Measurements from ENCODE around the gene TFCP2L1.

Gene TFCP2L1

GRCh38 chr2:121246704-121247255 lies 38.2 kb downstream of the TFCP2L1 start:
- Histone ChIP-seq H3K9ac (ENCODE audit: low read length) (no peak overlapping the region), H3K9me3 (ENCODE audit: insufficient read depth, low read length) (no peaks in the 10 kb centered on the region), H3K27ac (ENCODE audit: low read depth, low read length) (no peak overlapping the region), H2AFZ (ENCODE audit: low read depth, low read length, severe bottlenecking) (no peak overlapping the region), H3F3A (ENCODE audit: insufficient read depth) (no peaks in the 10 kb centered on the region), H3K27me3 (ENCODE audit: low read length) (no peaks in the 10 kb centered on the region), H3K79me2 (ENCODE audit: insufficient read depth, low read length) (no peaks in the 10 kb centered on the region), H3K4me2 (ENCODE audit: low read depth, low read length, poor library complexity, severe bottlenecking) (no peak overlapping the region), H4K20me1 (ENCODE audit: low read depth, low read length) (no peaks in the 10 kb centered on the region), H3K36me3 (ENCODE audit: low read length) (no peaks in the 10 kb centered on the region), H3K9me2 (replicated peaks; ENCODE audit: insufficient read depth, low read length) (no peaks in the 10 kb centered on the region), H3K4me3 (ENCODE audit: insufficient read depth, low read length, poor library complexity, severe bottlenecking) (no peak overlapping the region)
- TF ChIP-seq EZH2phosphoT487 (conservative IDR thresholded peaks at IDR 0.05; ENCODE audit: low read length) (no peak), CTCF (IDR thresholded peaks at IDR 0.05; ENCODE audit: insufficient read depth, low read length, poor library complexity, severe bottlenecking) (no peak)

- Histone ChIP-seq H2AFZ (ENCODE audit: low read depth, low read length, severe bottlenecking) (no peak overlapping the region), H4K20me1 (ENCODE audit: low read depth, low read length) (no peaks in the 10 kb centered on the region), H3K9me2 (replicated peaks; ENCODE audit: insufficient read depth, low read length) (no peaks in the 10 kb centered on the region), H3K27ac (ENCODE audit: low read depth, low read length) (no peak overlapping the region), H3K9me3 (ENCODE audit: insufficient read depth, low read length) (no peaks in the 10 kb centered on the region), H3K9ac (ENCODE audit: low read length) (no peak overlapping the region), H3K4me2 (ENCODE audit: low read depth, low read length, poor library complexity, severe bottlenecking) (no peak overlapping the region), H3K27me3 (ENCODE audit: low read length) (no peaks in the 10 kb centered on the region), H3K36me3 (ENCODE audit: low read length) (no peaks in the 10 kb centered on the region), H3F3A (ENCODE audit: insufficient read depth) (no peaks in the 10 kb centered on the region), H3K79me2 (ENCODE audit: insufficient read depth, low read length) (no peaks in the 10 kb centered on the region), H3K4me3 (ENCODE audit: insufficient read depth, low read length, poor library complexity, severe bottlenecking) (no peak overlapping the region)
- no peak for TF ChIP-seq CTCF (IDR thresholded peaks at IDR 0.05; ENCODE audit: insufficient read depth, low read length, poor library complexity, severe bottlenecking)
- TF ChIP-seq EZH2phosphoT487 (conservative IDR thresholded peaks at IDR 0.05; ENCODE audit: low read length): no peak
Observed at GRCh38 chr2:121245913-121246312, 39.1 kb downstream of the TFCP2L1 start.

GRCh38 chr2:121245120-121245820 lies 39.7 kb downstream of the TFCP2L1 start:
- no peak overlapping the region for H3K27ac ChIP-seq (ENCODE audit: low read depth, low read length)
- H3F3A ChIP-seq (ENCODE audit: insufficient read depth): no peaks in the 10 kb centered on the region
- H3K4me3 ChIP-seq (ENCODE audit: insufficient read depth, low read length, poor library complexity, severe bottlenecking): no peak overlapping the region
- no peaks in the 10 kb centered on the region for H3K79me2 ChIP-seq (ENCODE audit: insufficient read depth, low read length)
- H3K9ac ChIP-seq (ENCODE audit: low read length): no peak overlapping the region
- no peak for TF ChIP-seq CTCF (IDR thresholded peaks at IDR 0.05; ENCODE audit: insufficient read depth, low read length, poor library complexity, severe bottlenecking)
- no peak for TF ChIP-seq EZH2phosphoT487 (conservative IDR thresholded peaks at IDR 0.05; ENCODE audit: low read length)
- no peaks in the 10 kb centered on the region for H4K20me1 ChIP-seq (ENCODE audit: low read depth, low read length)
- no peaks in the 10 kb centered on the region for H3K9me3 ChIP-seq (ENCODE audit: insufficient read depth, low read length)
- H3K27me3 ChIP-seq (ENCODE audit: low read length): no peaks in the 10 kb centered on the region
- no peaks in the 10 kb centered on the region for H3K9me2 ChIP-seq (replicated peaks; ENCODE audit: insufficient read depth, low read length)
- no peaks in the 10 kb centered on the region for H3K36me3 ChIP-seq (ENCODE audit: low read length)
- no peak overlapping the region for H3K4me2 ChIP-seq (ENCODE audit: low read depth, low read length, poor library complexity, severe bottlenecking)
- H2AFZ ChIP-seq (ENCODE audit: low read depth, low read length, severe bottlenecking): no peak overlapping the region
